GM12891 (cell line): ENCODE results near the gene PTPRD.

Source experiments
- PAX5 ChIP-seq: IDR thresholded peaks from 2 replicates; pipeline ENCODE4 v1.6.1; 2011; ENCODE audit warnings: low read length, moderate library complexity, mild to moderate bottlenecking; ENCODE audit not compliant: insufficient read depth, severe bottlenecking
- POLR2A ChIP-seq: IDR thresholded peaks from 2 replicates; pipeline ENCODE4 v1.6.1; 2011; ENCODE audit warnings: low read depth, low read length, control low read depth
- POLR2AphosphoS5 ChIP-seq: IDR thresholded peaks from 2 replicates; pipeline ENCODE4 v1.6.1; 2011; ENCODE audit warnings: low read depth, low read length, control low read depth
- POU2F2 ChIP-seq: IDR thresholded peaks from 2 replicates; pipeline ENCODE4 v1.6.1; 2011; ENCODE audit warnings: low read depth, mild to moderate bottlenecking, control low read depth, low read length, moderate library complexity
- TAF1 ChIP-seq: IDR thresholded peaks from 2 replicates; pipeline ENCODE4 v1.6.1; 2011; ENCODE audit warnings: low read depth, low read length, control low read depth

DNA sequence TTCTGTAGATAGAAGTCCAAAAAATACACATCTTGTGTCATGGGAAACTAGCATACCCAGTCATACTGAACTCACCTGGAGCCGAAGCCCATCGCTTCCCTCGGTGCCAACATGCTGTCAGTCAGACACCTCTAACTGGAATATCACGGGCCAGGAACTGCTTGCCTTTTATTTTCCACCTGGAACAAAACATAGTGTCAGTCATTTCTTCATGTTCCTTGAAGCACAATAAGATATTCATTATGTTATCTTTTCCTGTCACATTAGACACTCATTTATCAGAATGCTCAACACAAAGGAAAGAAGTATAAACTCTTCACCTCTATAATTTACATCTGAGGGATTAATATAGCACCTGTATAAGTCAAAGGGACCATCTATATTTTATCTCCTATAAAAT, 674.4 kb downstream of the PTPRD start:
- TF ChIP-seq POLR2A (no peak), POU2F2 (no peak), POLR2AphosphoS5 (no peak), PAX5 (no peak), TAF1 (no peak)
